Anterior cingulate cortex (tissue), 58 donors: Measurements from ENCODE around the gene GALNT2.

Experiments used
- DNase-seq, 58 donors: peaks; one replicate each; lab custom pipeline; 2025; lab: John Stamatoyannopoulos, UW

Gene GALNT2

GRCh38 chr1:230197644-230198567 is 130.9 kb downstream of the GALNT2 start:
- DNase-seq: no peak

GRCh38 chr1:230199034-230199433 is 132.0 kb downstream of the GALNT2 start:
- no peak for DNase-seq

GRCh38 chr1:230199554-230199953 is 132.5 kb downstream of the GALNT2 start:
- no peak for DNase-seq

- no peak for DNase-seq
Observed at GRCh38 chr1:230200276-230200675, 133.2 kb downstream of the GALNT2 start.

- DNase-seq: no peak
Observed at GRCh38 chr1:230201445-230201844, 134.4 kb downstream of the GALNT2 start.

GRCh38 chr1:230204842-230205241 is 137.8 kb downstream of the GALNT2 start:
- no peak for DNase-seq

- DNase-seq: no peak
Observed at GRCh38 chr1:230205719-230206198, 138.7 kb downstream of the GALNT2 start.

- no peak for DNase-seq
Observed at GRCh38 chr1:230206207-230206606, 139.2 kb downstream of the GALNT2 start.

GRCh38 chr1:230206976-230207375 is 139.9 kb downstream of the GALNT2 start:
- no peak for DNase-seq

- no peak for DNase-seq
Observed at GRCh38 chr1:230207598-230207997, 140.6 kb downstream of the GALNT2 start.

- peak in 1 of 58 donors; percentile 18 for DNase-seq
Observed at GRCh38 chr1:230208619-230209261, 141.7 kb downstream of the GALNT2 start.

GRCh38 chr1:230210326-230210980 is 143.4 kb downstream of the GALNT2 start:
- DNase-seq: no peak

GRCh38 chr1:230210981-230211336 is 143.9 kb downstream of the GALNT2 start:
- DNase-seq: no peak

GRCh38 chr1:230211436-230212145 is 144.6 kb downstream of the GALNT2 start:
- DNase-seq: no peak

- peak in 13 of 58 donors; percentile 14 to 61 (median 30) for DNase-seq
Observed at GRCh38 chr1:230212405-230212936, 145.4 kb downstream of the GALNT2 start.

- peak in 46 of 58 donors; percentile 13 to 75 (median 44) for DNase-seq
Observed at GRCh38 chr1:230215031-230215430, 148.0 kb downstream of the GALNT2 start.

- DNase-seq: no peak
Observed at GRCh38 chr1:230215529-230215928, 148.5 kb downstream of the GALNT2 start.

GRCh38 chr1:230216896-230217295 is 149.9 kb downstream of the GALNT2 start:
- DNase-seq: no peak

GRCh38 chr1:230218667-230219066 is 151.6 kb downstream of the GALNT2 start:
- no peak for DNase-seq
